Smooth muscle cell (in vitro differentiated cells): Measurements from ENCODE around the gene NEK3. TPM values are rescaled to one million over a fixed set of nuclear protein-coding genes. Genes with fewer than 3 reads are reported as not detected.
"Not testable (repeated sequence)": the region's sequence is repeated elsewhere in the genome, so short reads cannot be mapped to it uniquely, and the experiment has no call there.

Source experiments
- DNase-seq: peaks from one replicate; lab custom pipeline; 2025; ENCODE audit not compliant: unreplicated experiment; lab: John Stamatoyannopoulos, UW
- H2AFZ ChIP-seq: fragments of 200-600 bp; sonication (generic); 2 replicates; pipeline ENCODE4 v1.6.0; 2016; ENCODE audit warnings: antibody characterized with exemption, low read depth, mild to moderate bottlenecking
- H3F3A ChIP-seq: fragments of 200-600 bp; sonication (generic); 2 replicates; pipeline ENCODE4 v1.6.0; 2017; ENCODE audit warnings: antibody characterized with exemption, low read depth
- H3K27ac ChIP-seq: fragments of 200-600 bp; sonication (generic); 2 replicates; pipeline ENCODE4 v1.5.1; 2016; ENCODE audit warnings: low read depth, mild to moderate bottlenecking
- H3K27me3 ChIP-seq: fragments of 200-600 bp; sonication (generic); 2 replicates; pipeline ENCODE4 v1.6.1; 2016; ENCODE audit warnings: low read depth, mild to moderate bottlenecking
- H3K36me3 ChIP-seq: fragments of 200-600 bp; sonication (generic); 2 replicates; pipeline ENCODE4 v1.5.1; 2016; ENCODE audit warnings: low read depth
- H3K4me1 ChIP-seq: fragments of 200-600 bp; sonication (generic); 2 replicates; pipeline ENCODE4 v1.5.1; 2016; ENCODE audit warnings: low read depth
- H3K4me2 ChIP-seq: fragments of 200-600 bp; sonication (generic); 2 replicates; pipeline ENCODE4 v1.6.0; 2016; ENCODE audit warnings: mild to moderate bottlenecking
- H3K4me3 ChIP-seq: fragments of 200-600 bp; sonication (generic); 2 replicates; pipeline ENCODE4 v1.5.1; 2016; ENCODE audit warnings: mild to moderate bottlenecking
- H3K79me2 ChIP-seq: fragments of 200-600 bp; sonication (generic); 2 replicates; pipeline ENCODE4 v1.6.0; 2016; ENCODE audit warnings: low read depth, mild to moderate bottlenecking
- H3K9ac ChIP-seq: fragments of 200-600 bp; sonication (generic); 2 replicates; pipeline ENCODE4 v1.6.0; 2016; ENCODE audit warnings: low read depth
- H3K9me3 ChIP-seq: fragments of 200-600 bp; sonication (generic); replicated peaks from 2 replicates; pipeline ENCODE4 v1.5.1; 2016; ENCODE audit warnings: low read depth
- H4K20me1 ChIP-seq: fragments of 200-600 bp; sonication (generic); 2 replicates; pipeline ENCODE4 v1.6.0; 2016; ENCODE audit warnings: low read depth
- CTCF ChIP-seq: fragments of 200-600 bp; sonication (generic); IDR thresholded peaks from 2 replicates; pipeline ENCODE4 v1.5.1; 2017; ENCODE audit warnings: borderline replicate concordance, mild to moderate bottlenecking, antibody characterized with exemption; ENCODE audit not compliant: insufficient read depth, poor library complexity, severe bottlenecking
- WGBS: methylation state at CpG from one replicate; pipeline ENCODE4 v1.1.7; 2016; ENCODE audit warnings: low lambda C conversion rate; 5-methylcytosine and 5-hydroxymethylcytosine counted together
- polyA plus RNA-seq: library from polyadenylated mRNA; unstranded; fragments of >200 nt; fragmentation: Nextera tagmentation; extraction: Ambion mirVana; gene quantifications from 2 replicates; pipeline ENCODE4 v1.2.1, GENCODE V29; 2016
- total RNA-seq: library from RNA; depleted of rRNA; stranded (reverse); fragments of >200 nt; gene quantifications from 2 replicates; pipeline ENCODE4 v1.2.3, GENCODE V29; 2014

Gene NEK3
- total and polyA plus RNA-seq, 2 experiments from 2014 or later: 24.5 to 33.8 TPM

GRCh38 chr13:52164989-52165388, 5.6 kb upstream of the NEK3 start:
- Histone ChIP-seq H3K4me1 (peaks cover 14% of the 10 kb centered on the region), H2AFZ (no peak overlapping the region), H3F3A (no peaks in the 10 kb centered on the region), H3K9me3 (no peaks in the 10 kb centered on the region), H3K27me3 (no peaks in the 10 kb centered on the region), H3K27ac (no peak overlapping the region), H3K9ac (no peak overlapping the region), H3K4me3 (no peak overlapping the region), H3K79me2 (no peaks in the 10 kb centered on the region), H4K20me1 (no peaks in the 10 kb centered on the region), H3K4me2 (no peak overlapping the region), H3K36me3 (peaks cover 12% of the 10 kb centered on the region)
- no peak for DNase-seq
- no peak for TF ChIP-seq CTCF

- H3K36me3 ChIP-seq, H4K20me1 ChIP-seq: not testable (repeated sequence)
- 69% methylated on average over 3 of the region's 3 CpGs for WGBS
Observed at GRCh38 chr13:52163878-52164277, 4.5 kb upstream of the NEK3 start.

GRCh38 chr13:52162279-52163101, 3.1 kb upstream of the NEK3 start:
- Histone ChIP-seq H3K9me3 (no peaks in the 10 kb centered on the region), H3K4me2 (peak overlapping the region; percentile 47), H3K79me2 (peaks cover 2% of the 10 kb centered on the region), H3K27me3 (no peaks in the 10 kb centered on the region), H3K4me3 (no peak overlapping the region), H3K4me1 (peaks cover 14% of the 10 kb centered on the region), H3F3A (no peaks in the 10 kb centered on the region), H3K9ac (no peak overlapping the region), H3K27ac (peak overlapping the region; percentile 21), H2AFZ (no peak overlapping the region), H3K36me3 (no peaks in the 10 kb centered on the region), H4K20me1 (no peaks in the 10 kb centered on the region)
- WGBS: 67% methylated on average over 5 of the region's 5 CpGs
- TF ChIP-seq CTCF: no peak
- DNase-seq: no peak

More at GRCh38 chr13:52163878-52164277, 4.5 kb upstream of the NEK3 start:
- H3K79me2 ChIP-seq, H2AFZ ChIP-seq, H3K9me3 ChIP-seq, DNase-seq, H3K9ac ChIP-seq, H3K27me3 ChIP-seq, H3K4me2 ChIP-seq, H3K4me3 ChIP-seq, H3F3A ChIP-seq: not testable (repeated sequence)
- H3K4me1 ChIP-seq: peaks cover 14% of the 10 kb centered on the region
- peak overlapping the region; percentile 2 for H3K27ac ChIP-seq

- Histone ChIP-seq H3K4me2 (no peak overlapping the region), H3K4me1 (peaks cover 14% of the 10 kb centered on the region), H3F3A (no peaks in the 10 kb centered on the region), H3K36me3 (no peaks in the 10 kb centered on the region), H3K79me2 (peaks cover 5% of the 10 kb centered on the region), H3K27ac (no peak overlapping the region), H3K27me3 (no peaks in the 10 kb centered on the region), H3K9ac (no peak overlapping the region), H3K4me3 (no peak overlapping the region), H3K9me3 (no peaks in the 10 kb centered on the region), H4K20me1 (no peaks in the 10 kb centered on the region), H2AFZ (no peak overlapping the region)
- TF ChIP-seq CTCF: no peak
- DNase-seq: no peak
- 81% methylated on average over 3 of the region's 3 CpGs for WGBS
Observed at GRCh38 chr13:52161181-52161646, 1.8 kb upstream of the NEK3 start.
